IPS DF 19.7 (cell line): Measurements from ENCODE around the gene FGD6.

Experiments used
- DNase-seq: peaks from one replicate; pipeline ENCODE4 v3.0.0-alpha.2; 2013; ENCODE audit warnings: low read depth, low spot score

Gene FGD6

GRCh38 chr12:95085612-95086011, 131.7 kb downstream of the FGD6 start:
- no peak for DNase-seq

- no peak for DNase-seq
These were observed 133.3 kb downstream of the FGD6 start for GRCh38 chr12:95083938-95084337.

GRCh38 chr12:95083471-95083870, 133.8 kb downstream of the FGD6 start:
- DNase-seq = no peak

GRCh38 chr12:95077341-95077740, 139.9 kb downstream of the FGD6 start:
- no peak for DNase-seq

- DNase-seq = no peak
These were observed 142.5 kb downstream of the FGD6 start for GRCh38 chr12:95074766-95075165.

- DNase-seq = no peak
These were observed 143.4 kb downstream of the FGD6 start for GRCh38 chr12:95073698-95074520.

- peak; percentile 77 for DNase-seq
These were observed 144.2 kb downstream of the FGD6 start, which contains the start of gene NR2C1 for GRCh38 chr12:95072900-95073697. NR2C1 (minus strand) TSS chr12:95073618; CDS start chr12:95067384, 6,234 bp downstream.

GRCh38 chr12:95070378-95070777, 146.9 kb downstream of the FGD6 start:
- DNase-seq = no peak

GRCh38 chr12:95066091-95066855, 151.0 kb downstream of the FGD6 start:
- DNase-seq = no peak

- DNase-seq = no peak
These were observed 156.3 kb downstream of the FGD6 start for GRCh38 chr12:95060951-95061350.

- DNase-seq = no peak
These were observed 157.3 kb downstream of the FGD6 start for GRCh38 chr12:95059984-95060383.

- DNase-seq = no peak
These were observed 159.8 kb downstream of the FGD6 start for GRCh38 chr12:95057424-95057823.

GRCh38 chr12:95055057-95055456, 162.2 kb downstream of the FGD6 start:
- DNase-seq = no peak

GRCh38 chr12:95054206-95054605, 163.1 kb downstream of the FGD6 start:
- DNase-seq = no peak

- no peak for DNase-seq
These were observed 166.0 kb downstream of the FGD6 start for GRCh38 chr12:95051241-95051640.

- no peak for DNase-seq
These were observed 179.4 kb downstream of the FGD6 start for GRCh38 chr12:95037906-95038305.

- no peak for DNase-seq
These were observed 182.5 kb downstream of the FGD6 start for GRCh38 chr12:95034750-95035149.
